HUES48 (cell line): ENCODE measurements around the gene KYNU.
A peak's percentile ranks its signal among the peaks of the same experiment; 100 is the strongest.

Source experiments
- H3K27ac ChIP-seq: one replicate; pipeline ENCODE4 v1.7.0; 2013; ENCODE audit warnings: low read depth, low read length, inconsistent platforms
- H3K27me3 ChIP-seq: 2 replicates; pipeline ENCODE4 v1.6.1; 2013; ENCODE audit warnings: mild to moderate bottlenecking, low read length; ENCODE audit not compliant: control insufficient read depth, insufficient read depth
- H3K36me3 ChIP-seq: 2 replicates; pipeline ENCODE4 v1.6.1; 2013; ENCODE audit warnings: low read length; ENCODE audit not compliant: control insufficient read depth, insufficient read depth
- H3K4me1 ChIP-seq: 2 replicates; pipeline ENCODE4 v1.6.1; 2013; ENCODE audit warnings: mild to moderate bottlenecking, low read length; ENCODE audit not compliant: control insufficient read depth, insufficient read depth
- H3K4me3 ChIP-seq: 2 replicates; pipeline ENCODE4 v1.5.1; 2013; ENCODE audit warnings: mild to moderate bottlenecking, low read depth, low read length
- H3K9ac ChIP-seq: 2 replicates; pipeline ENCODE4 v1.6.1; 2013; ENCODE audit warnings: mild to moderate bottlenecking, low read depth, low read length, moderate library complexity
- H3K9me3 ChIP-seq: 2 replicates; pipeline ENCODE4 v1.6.1; 2013; ENCODE audit warnings: low read length; ENCODE audit not compliant: control insufficient read depth, insufficient read depth

The KYNU gene

DNA sequence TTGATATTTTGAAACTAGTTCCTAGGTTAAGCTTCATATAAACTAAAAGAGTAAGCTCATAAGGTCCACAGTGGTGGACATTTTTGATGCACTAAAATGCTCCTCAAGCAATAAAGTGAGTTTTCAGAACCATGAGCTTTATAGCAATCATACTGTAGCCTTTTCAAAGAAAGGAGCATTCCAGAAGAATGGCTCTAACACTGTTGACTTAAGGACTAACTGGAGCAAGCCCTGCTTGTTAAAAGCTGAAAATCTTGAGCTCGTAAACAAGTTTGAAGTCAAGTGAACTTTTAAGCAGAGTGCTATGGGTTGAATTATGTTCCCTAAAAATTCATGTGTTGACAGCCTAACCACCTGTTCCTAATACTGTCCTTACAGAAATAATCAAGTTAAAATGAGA is 38.0 kb downstream of the KYNU start:
- Histone ChIP-seq H3K27ac (peak overlapping the region; percentile 10), H3K36me3 (no peaks in the 10 kb centered on the region), H3K27me3 (no peaks in the 10 kb centered on the region), H3K4me1 (peaks cover 13% of the 10 kb centered on the region), H3K9me3 (no peaks in the 10 kb centered on the region), H3K9ac (no peak overlapping the region), H3K4me3 (no peak overlapping the region)

DNA sequence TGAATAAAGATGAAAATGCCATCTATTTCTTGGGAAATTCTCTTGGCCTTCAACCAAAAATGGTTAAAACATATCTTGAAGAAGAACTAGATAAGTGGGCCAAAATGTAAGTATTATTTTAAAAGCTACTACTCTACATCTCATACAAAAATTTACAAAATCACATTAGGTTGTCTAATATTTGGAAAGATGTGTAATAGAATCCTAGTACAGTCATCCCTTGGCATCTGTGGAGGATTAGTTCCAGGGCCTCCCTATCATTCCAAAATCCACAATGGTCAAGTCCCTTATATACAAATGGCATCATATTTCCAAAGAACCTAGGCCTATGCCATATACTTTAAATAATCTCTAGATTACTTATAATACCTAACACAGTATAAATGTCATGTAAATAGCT is 41.2 kb downstream of the KYNU start:
- H3K9ac ChIP-seq, result no peak overlapping the region
- H3K4me3 ChIP-seq, result no peak overlapping the region
- H3K27ac ChIP-seq, result no peak overlapping the region
- H3K4me1 ChIP-seq, result peaks cover 13% of the 10 kb centered on the region
- H3K9me3 ChIP-seq, result no peaks in the 10 kb centered on the region
- no peaks in the 10 kb centered on the region for H3K27me3 ChIP-seq
- H3K36me3 ChIP-seq, result no peaks in the 10 kb centered on the region

DNA sequence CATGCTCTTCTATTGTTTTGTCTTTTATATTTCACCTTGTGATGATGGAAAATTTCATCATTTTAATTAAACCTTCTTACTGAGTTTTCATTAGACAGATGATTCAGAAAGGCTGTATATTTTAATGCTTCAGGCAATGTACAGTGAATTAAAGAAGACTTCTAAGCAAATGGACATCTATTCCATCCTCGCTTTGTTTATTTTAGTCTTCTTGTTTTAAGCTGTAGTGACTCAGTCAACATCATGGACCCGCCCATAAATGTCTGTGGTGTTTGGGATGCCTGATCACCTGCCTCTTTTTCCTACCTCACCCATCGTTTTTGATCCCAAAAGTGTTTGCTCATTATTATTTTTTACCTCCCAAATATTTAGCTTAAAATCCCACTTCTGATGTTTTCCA is 43.1 kb downstream of the KYNU start:
- peaks cover 5% of the 10 kb centered on the region for H3K4me1 ChIP-seq
- no peak overlapping the region for H3K27ac ChIP-seq
- no peaks in the 10 kb centered on the region for H3K36me3 ChIP-seq
- no peaks in the 10 kb centered on the region for H3K9me3 ChIP-seq
- no peak overlapping the region for H3K4me3 ChIP-seq
- no peak overlapping the region for H3K9ac ChIP-seq
- no peaks in the 10 kb centered on the region for H3K27me3 ChIP-seq

DNA sequence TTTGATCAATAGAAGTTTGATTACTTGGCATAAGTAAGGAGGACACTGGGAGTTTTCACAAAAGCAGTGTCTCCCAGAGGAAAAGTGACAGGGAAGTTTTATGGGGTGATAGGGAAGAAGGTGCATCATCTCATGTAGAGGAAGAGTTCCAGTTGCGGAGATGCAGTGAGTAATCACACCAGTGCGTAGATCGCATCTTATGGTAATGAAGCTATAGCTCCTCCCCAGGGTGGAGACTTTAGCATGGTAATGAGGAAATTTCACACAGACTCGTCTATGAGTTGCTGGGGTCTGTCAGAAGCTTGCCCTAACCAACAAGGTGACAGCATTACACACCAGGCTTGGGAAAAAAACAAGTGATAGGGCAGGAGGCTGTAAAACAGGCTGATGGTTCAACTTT is 49.0 kb downstream of the KYNU start:
- Histone ChIP-seq H3K9me3 (no peaks in the 10 kb centered on the region), H3K36me3 (no peaks in the 10 kb centered on the region), H3K27ac (no peak overlapping the region), H3K27me3 (no peaks in the 10 kb centered on the region), H3K9ac (no peak overlapping the region), H3K4me3 (no peak overlapping the region), H3K4me1 (no peaks in the 10 kb centered on the region)

DNA sequence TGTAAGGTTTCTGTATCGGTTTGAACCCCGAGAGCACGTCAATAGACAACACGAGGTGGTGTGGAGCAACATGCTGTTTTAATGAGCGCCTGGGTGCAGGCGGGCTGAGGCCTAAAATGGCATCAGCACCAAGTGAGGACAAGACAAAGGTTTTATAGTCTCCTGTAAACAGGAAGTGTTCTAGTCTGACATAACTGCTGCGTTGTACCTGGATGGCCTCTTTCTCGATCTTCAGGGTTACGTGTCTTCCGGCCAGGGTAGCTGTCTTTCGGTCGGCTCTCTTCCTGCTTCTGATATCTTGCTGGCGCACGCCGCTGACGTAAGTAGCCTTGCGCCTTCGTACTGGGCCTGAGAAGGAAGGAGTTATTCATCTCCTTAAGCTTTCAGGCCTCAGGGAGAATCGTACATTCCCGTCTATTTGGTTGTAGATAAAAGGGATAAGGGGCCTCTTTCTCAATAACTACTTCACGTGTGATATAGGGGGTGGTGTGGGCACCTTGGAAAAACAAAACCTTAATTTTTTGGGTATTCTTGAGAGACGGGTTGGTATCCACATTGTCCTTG is 53.5 kb downstream of the KYNU start:
- Histone ChIP-seq H3K9me3 (no peaks in the 10 kb centered on the region), H3K36me3 (no peaks in the 10 kb centered on the region), H3K27me3 (no peaks in the 10 kb centered on the region), H3K9ac (no peak overlapping the region), H3K4me3 (no peak overlapping the region), H3K4me1 (no peaks in the 10 kb centered on the region), H3K27ac (no peak overlapping the region)

DNA sequence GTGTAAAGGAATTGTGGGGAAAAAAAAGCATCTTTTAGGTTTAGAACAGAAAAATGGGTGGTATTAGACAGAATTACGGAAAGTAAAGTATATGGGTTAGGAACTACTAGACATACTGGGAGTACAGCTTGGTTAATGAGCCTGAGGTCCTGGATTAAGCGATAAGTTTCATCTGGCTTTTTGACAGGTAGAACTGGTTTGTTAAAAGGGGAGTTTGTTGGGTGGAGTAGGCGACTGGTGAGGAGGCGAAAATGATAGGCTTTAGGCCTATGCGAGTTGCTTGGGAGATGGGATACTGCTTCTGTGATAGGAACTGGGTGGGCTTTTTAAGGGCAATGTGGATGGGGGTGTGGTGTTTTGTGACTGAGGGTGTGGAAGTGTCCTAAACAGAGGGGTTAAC is 56.5 kb downstream of the KYNU start:
- Histone ChIP-seq H3K9ac (no peak overlapping the region), H3K36me3 (no peaks in the 10 kb centered on the region), H3K4me3 (no peak overlapping the region), H3K4me1 (no peaks in the 10 kb centered on the region), H3K27ac (no peak overlapping the region), H3K27me3 (no peaks in the 10 kb centered on the region), H3K9me3 (no peaks in the 10 kb centered on the region)

DNA sequence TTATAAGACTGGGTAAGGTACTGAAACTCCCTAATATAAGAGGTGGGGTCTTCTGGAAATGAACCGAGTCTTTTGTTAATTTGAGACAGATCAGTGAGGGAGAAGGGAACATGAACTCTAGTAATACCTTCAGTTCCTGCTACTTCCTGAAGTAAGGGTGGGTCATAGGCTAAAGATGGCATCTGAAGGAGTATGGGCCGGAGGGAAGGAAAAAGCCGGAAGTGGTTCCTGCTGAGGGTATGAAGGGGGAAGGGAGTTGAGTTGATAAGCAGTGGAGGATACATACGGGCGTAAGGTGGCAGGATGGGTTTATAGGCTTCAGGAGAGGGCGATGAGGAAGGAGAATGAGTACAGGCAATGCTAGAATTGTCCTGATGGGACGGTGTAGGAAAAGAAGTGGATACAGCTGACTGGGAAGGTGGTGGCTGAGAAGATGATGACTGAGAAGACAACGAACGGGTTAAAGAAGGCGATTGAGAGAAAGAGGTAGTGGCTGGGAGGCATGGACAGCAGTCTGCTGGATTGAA is 58.2 kb downstream of the KYNU start:
- H3K27me3 ChIP-seq, result no peaks in the 10 kb centered on the region
- no peaks in the 10 kb centered on the region for H3K4me1 ChIP-seq
- no peak overlapping the region for H3K4me3 ChIP-seq
- H3K9me3 ChIP-seq, result no peaks in the 10 kb centered on the region
- no peak overlapping the region for H3K27ac ChIP-seq
- no peaks in the 10 kb centered on the region for H3K36me3 ChIP-seq
- no peak overlapping the region for H3K9ac ChIP-seq

DNA sequence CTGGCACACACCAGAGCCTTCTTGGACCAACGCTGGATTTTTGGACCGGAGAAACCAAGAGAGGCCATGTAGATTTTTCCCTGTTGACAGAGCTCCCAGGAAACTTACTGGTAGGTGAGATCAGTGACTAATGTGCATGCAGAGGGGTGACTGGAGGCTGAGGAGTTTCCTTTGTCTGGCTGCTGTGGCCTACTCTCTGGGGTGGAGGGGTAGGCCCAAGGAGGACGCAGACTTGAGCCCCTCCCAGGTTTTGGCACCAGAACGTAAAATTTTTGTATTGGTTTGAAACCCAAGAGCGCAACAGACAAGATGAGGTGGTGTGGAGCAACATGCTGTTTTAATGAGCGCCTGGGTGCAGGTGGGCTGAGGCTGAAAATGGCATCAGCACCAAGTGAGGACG is 59.2 kb downstream of the KYNU start:
- Histone ChIP-seq H3K4me1 (0 out of 2 replicates have a peak, but pooled peaks cover 5% of the 10 kb centered on the region), H3K27me3 (no peaks in the 10 kb centered on the region), H3K9me3 (no peaks in the 10 kb centered on the region), H3K36me3 (no peaks in the 10 kb centered on the region), H3K9ac (no peak overlapping the region), H3K27ac (no peak overlapping the region), H3K4me3 (no peak overlapping the region)

DNA sequence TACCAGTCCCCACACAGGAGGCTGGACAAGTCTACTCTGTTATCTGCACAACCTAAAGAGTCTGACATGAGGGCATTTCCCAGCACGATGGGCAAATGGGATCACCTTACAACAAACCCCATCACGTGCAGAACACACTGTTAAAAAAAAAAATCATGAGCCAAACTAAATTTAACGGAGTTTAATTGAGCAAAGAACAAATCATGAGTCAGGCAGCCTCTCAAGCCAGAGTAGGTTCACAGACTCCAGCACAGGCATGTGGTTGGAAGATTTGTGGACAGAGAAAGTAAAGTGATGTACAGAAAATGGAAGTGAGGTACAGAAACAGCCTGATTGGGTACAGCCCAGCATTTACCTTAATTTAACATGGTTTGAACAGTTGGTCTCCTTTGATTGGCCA is 59.9 kb downstream of the KYNU start:
- H3K9me3 ChIP-seq, result no peaks in the 10 kb centered on the region
- H3K27ac ChIP-seq, result no peak overlapping the region
- no peaks in the 10 kb centered on the region for H3K27me3 ChIP-seq
- H3K9ac ChIP-seq, result no peak overlapping the region
- H3K4me3 ChIP-seq, result no peak overlapping the region
- 0 out of 2 replicates have a peak, but pooled peaks cover 5% of the 10 kb centered on the region for H3K4me1 ChIP-seq
- no peaks in the 10 kb centered on the region for H3K36me3 ChIP-seq

DNA sequence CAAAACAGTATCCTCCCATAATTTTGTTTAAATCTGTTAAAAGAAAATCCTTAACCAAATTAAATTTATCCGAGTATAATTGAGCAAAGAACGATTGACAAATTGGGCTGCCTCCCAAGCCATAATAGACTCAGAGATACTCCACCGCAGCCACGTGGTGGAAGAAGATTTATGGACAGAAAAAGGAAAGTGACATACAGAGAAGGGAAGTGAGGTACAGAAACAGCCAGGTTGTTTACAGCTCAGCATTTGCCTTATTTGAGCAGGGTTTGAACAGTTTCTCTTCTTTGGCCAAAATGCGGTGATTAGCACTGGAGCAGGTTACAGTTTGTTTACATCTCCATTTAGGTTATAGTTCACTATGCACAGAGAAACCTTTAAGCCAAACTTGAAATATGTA is 60.8 kb downstream of the KYNU start:
- no peaks in the 10 kb centered on the region for H3K36me3 ChIP-seq
- H3K9me3 ChIP-seq, result no peaks in the 10 kb centered on the region

DNA sequence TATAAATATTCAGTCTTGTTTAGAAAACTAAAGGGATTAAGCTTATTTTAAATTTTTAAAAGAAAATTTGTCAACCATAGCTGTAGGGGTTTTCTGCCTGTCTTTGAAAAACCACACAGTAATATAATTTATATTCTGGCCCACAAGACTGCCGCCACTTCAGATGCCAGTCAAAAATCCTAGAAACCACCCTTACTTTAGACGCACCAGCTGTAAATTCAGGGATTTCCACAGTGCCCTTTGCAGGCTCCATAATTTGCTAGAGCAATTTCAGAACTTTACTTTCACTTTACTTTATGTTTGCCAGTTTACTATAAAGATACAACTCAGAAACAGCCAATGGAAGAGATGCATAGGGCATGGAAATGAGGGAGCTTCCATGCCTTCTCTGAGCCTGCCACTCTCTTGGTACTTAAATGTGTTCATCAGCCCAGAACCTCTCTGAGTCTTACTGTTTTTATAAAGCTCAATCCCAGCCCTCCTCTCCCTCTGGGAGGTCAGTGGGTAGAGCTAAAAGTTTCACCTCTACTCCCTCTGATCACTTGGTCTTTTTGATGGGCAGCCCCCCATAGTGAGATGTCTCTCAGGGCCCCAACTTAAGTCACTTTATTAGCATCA is 63.3 kb downstream of the KYNU start:
- H3K4me3 ChIP-seq, result no peak overlapping the region
- H3K27me3 ChIP-seq, result no peaks in the 10 kb centered on the region
- H3K9ac ChIP-seq, result no peak overlapping the region
- H3K9me3 ChIP-seq, result no peaks in the 10 kb centered on the region
- no peak overlapping the region for H3K27ac ChIP-seq
- no peaks in the 10 kb centered on the region for H3K36me3 ChIP-seq
- H3K4me1 ChIP-seq, result 0 out of 2 replicates have a peak, but pooled peaks cover 5% of the 10 kb centered on the region

More for the DNA sequence above, 60.8 kb downstream of the KYNU start:
- Histone ChIP-seq H3K4me3 (no peak overlapping the region), H3K9ac (no peak overlapping the region), H3K27me3 (no peaks in the 10 kb centered on the region), H3K4me1 (0 out of 2 replicates have a peak, but pooled peaks cover 5% of the 10 kb centered on the region), H3K27ac (no peak overlapping the region)
